LNCaP clone FGC (cell line): Measurements from ENCODE around the gene BHLHE23.

ENCODE experiments used
- DNase-seq: peaks from one replicate; pipeline ENCODE4 v3.0.0-alpha.2; 2011; ENCODE audit warnings: low read depth
- H3K4me3 ChIP-seq: 2 replicates; pipeline ENCODE4 v1.5.1; 2011; ENCODE audit warnings: mild to moderate bottlenecking, low read depth, low read length, control low read depth
- CTCF ChIP-seq: IDR thresholded peaks from 2 replicates; pipeline ENCODE4 v1.5.1; 2012; ENCODE audit warnings: mild to moderate bottlenecking; ENCODE audit not compliant: control insufficient read depth, insufficient read depth; ENCODE audit errors: extremely low read depth

BHLHE23 gene

GRCh38 chr20:63023936-63024571 is 17.3 kb upstream of the BHLHE23 start:
- H3K4me3 ChIP-seq, result no peak overlapping the region
- TF ChIP-seq CTCF, result no peak
- DNase-seq, result no peak

GRCh38 chr20:63023071-63023935 is 16.5 kb upstream of the BHLHE23 start:
- TF ChIP-seq CTCF, result no peak
- H3K4me3 ChIP-seq, result no peak overlapping the region
- DNase-seq, result no peak

- DNase-seq, result no peak
These were observed 15.7 kb upstream of the BHLHE23 start for GRCh38 chr20:63022501-63022900.

GRCh38 chr20:63021356-63022321 is 14.9 kb upstream of the BHLHE23 start:
- no peak for TF ChIP-seq CTCF
- no peak for DNase-seq
- H3K4me3 ChIP-seq, result no peak overlapping the region

More at GRCh38 chr20:63022501-63022900, 15.7 kb upstream of the BHLHE23 start:
- H3K4me3 ChIP-seq, result no peak overlapping the region
- no peak for TF ChIP-seq CTCF

GRCh38 chr20:63020681-63021080 is 13.9 kb upstream of the BHLHE23 start:
- no peak overlapping the region for H3K4me3 ChIP-seq
- no peak for DNase-seq
- TF ChIP-seq CTCF, result no peak

- DNase-seq, result no peak
- no peak overlapping the region for H3K4me3 ChIP-seq
- TF ChIP-seq CTCF, result no peak
These were observed 11.2 kb upstream of the BHLHE23 start for GRCh38 chr20:63017826-63018411.
